ENCODE data around the gene RMC1.
A peak's percentile ranks its signal among the peaks of the same experiment; 100 is the strongest.
"Not testable (repeated sequence)": the region's sequence is repeated elsewhere in the genome, so short reads cannot be mapped to it uniquely, and the experiment has no call there.

RMC1 gene

DNA sequence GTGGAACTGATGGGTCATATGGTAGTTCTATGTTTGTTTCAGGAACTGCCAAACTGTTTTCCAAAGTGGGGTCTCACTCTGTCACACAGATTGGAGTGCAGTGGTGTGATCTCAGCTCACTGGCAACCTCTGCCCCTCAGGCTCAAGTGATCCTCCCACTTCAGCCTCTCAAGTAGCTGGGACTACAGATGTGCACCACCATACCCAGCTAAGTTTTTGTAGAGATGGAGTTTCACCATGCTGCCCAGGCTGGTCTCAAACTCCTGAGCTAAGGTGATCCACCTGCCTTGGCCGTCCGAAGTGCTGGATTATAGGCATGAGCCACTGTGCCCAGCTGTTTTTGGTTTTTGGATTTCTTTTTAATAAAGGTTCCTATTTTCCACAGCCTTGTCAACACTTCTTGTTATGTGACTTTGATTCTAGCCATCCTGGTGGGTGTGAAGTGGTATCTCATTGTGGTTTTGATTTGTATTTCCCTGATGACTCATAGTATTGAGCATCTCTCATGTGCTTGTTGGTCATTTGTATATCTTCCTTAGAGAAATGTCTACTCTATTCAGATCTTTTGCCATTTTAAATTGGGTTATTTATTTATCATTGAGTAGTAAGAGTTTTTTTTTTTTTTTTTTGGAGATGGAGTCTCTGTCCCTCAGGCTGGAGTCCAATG lies 60.2 kb downstream of the RMC1 start:
- no peak for DNase-seq (ENCODE audit: low read depth in 2 of 2)

DNA sequence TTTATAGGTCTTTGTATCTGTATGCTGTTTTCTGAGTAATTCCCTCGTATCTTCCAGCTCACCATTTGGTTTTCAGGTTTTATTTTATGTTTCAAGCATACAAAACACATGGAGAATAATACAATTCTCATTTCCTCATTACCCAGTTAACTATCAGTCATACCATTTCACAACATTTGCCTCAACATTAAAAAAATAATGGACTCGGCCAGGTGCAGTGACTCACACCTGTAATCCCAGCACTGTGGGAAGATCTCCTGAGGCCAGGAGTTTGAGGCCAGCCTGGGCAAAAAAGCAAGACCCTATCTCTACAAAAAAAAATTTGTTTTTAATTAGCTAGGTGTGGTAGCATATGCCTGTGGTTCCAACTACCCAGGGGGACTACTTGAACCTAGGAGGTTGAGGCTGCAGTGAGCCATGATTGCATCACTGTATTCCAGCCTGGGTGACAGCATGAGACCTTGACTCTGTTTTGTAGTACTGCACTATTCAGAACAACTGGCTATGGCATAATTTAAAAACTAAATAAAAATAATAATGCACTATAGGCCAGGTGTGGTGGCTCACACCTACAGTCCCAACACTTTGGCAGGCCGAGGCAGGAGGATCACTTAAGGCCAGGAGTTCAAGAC lies 62.7 kb downstream of the RMC1 start:
- DNase-seq (ENCODE audit: low read depth in 2 of 2): no peak

GRCh38 chr18:23567671-23568070 lies 64.4 kb downstream of the RMC1 start:
- DNase-seq (ENCODE audit: low read depth in 2 of 2): no peak

DNA sequence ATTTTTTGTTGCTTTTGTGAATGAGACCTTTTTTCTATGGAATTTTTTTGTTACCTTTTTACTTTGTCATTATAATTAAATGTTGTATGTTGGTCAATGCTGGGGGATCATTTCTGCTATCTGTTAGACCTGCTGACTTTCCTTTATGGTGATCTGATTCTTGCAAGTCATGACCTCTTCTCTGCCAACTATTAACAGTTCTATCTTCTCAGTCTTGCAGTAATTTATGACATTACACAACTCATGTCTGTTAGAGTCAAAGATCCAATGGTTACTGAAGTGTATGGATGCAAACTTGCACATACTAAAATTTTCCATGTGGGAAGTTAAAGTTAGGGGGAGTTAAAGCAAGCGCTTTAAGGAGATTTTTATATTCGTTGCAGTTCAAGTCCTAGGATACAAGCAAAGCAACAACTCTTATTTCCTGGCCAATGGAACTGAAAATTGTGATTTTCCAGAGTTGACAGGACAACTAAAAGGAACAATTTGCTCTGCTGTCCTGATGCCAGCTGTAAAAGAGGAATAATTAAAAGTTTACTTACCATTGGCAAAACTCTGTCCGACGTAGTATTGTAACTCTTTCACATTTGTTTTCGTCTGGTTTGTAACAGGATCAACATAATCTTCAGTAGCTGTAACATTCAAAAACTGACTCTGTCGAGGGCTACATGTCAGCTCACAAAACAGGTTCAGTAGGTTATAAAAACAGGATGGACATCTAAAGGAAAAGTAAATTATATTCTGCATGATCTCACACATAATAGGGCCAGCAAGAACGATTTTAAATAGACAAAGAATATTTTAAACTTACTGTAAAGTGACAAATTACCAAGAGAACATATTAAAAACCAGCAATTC lies 65.2 kb downstream of the RMC1 start:
- no peak for DNase-seq (ENCODE audit: low read depth in 2 of 2)

DNA sequence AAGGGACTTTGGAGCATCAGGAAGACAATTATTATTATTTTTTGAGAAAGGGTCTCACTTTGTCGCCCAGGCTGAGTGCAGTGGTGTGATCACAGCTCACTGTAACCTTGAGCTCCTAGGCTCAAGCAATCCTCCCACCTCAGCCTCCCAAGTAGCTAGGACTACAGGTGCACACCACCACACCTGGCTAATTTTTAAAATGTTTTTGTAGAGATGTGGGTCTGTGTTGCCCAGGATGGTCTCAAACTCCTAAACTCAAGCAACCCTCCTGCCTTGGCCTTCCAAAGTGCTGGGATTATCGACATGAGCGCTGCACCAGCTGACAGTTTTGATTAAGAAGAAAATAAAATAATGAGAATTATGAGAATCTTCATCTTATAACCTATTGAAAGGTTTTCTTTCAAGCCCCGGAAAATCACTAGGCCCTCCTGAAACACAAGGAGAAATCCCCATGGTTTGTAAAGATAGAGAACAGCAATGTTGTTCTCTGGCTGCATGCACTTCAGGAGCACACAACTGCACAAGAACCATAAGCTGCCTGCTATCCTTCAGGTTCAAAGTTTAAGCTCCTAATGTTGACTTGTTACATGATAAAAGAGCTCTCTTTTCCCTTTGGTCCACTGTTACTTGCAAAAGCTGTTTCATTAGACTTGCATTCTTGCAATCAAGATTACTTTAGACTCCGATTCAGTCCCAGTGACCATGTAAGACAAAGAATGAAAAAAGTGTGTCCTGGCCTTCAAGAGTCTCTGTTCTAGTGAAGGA lies 66.2 kb downstream of the RMC1 start:
- no peak for DNase-seq (ENCODE audit: low read depth in 2 of 2)

- no peak for DNase-seq (ENCODE audit: low read depth in 2 of 2)
Measured at GRCh38 chr18:23570912-23571504, 67.7 kb downstream of the RMC1 start.

DNA sequence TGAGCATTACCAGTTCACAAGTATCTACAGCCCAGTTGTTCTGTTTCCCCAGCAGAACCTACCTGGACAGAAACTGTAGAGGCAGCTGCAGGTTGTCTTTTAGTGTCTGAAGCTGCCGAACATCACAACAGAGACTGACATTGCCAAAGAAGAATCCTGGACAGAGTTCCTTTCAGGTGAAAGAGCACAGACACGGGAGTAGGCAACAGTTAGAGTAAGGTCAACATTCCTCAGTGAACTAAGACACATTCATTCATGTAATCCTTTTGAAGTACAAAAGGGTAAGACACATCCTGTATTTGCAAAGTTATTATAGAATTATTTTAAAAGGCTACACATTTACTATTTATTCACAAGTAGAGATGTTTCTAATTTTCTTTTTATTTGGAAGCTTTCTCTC lies 68.7 kb downstream of the RMC1 start:
- DNase-seq (ENCODE audit: low read depth in 2 of 2): no peak

DNA sequence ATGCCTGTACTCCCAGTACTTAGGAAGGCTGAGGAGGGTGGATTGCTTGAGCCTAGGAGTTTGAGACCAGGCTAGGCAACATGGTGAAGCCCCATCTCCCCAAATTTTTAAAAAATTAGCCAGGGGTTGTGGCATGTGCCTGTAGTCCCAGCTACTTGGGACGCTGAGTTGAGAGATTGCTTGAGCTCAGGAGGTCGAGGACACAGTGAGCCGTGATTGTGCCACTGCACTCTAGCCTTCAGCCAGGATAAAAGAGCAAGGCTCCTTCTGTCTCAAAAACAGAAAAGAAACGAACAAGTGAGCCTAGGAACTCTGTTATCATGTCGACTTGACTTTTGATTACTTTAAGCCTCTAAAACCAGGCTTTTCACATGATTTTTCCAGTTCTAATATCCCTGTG lies 69.3 kb downstream of the RMC1 start:
- no peak for DNase-seq (ENCODE audit: low read depth in 2 of 2)

GRCh38 chr18:23573020-23573419 lies 69.7 kb downstream of the RMC1 start:
- DNase-seq (ENCODE audit: low read depth in 2 of 2): no peak

DNA sequence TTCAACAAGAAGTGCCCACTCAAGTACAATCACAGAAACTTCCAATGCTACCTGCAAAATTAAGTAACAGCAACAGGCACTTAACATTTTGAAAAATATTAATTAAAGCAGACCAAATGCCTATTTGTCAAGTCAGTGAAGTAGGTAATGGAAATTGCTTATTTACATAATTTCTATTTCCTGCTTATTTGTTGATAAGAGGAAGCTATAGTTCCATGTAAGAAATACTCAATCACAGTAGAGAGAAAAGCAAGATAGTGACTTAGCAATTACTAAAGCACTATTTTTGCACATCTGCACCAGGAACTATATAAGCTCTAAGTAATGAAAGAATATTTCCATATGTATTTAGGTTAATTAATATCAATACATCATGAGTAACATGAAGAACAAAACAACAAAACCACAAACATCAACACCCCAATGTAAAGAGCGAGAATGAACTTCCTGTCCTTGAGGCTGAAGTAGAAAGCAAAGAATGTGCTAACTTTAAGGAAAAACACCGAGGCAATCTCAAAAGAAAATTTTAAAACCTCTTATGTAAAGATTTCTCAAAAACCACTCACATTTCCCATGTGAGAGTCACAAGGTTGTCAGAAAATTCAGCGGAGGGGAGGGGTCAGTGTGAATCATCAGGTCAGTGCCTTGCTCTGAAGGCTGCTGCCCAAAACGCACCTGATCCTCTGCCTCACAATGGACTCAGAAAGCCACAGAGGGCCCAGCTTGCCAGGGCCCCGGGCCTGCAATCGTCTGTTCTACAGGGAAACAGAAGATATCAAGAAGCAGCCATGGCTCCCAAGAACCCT lies 70.5 kb downstream of the RMC1 start:
- peak in 1 of 2 donors; percentile 19 for DNase-seq (ENCODE audit: low read depth in 2 of 2)

DNA sequence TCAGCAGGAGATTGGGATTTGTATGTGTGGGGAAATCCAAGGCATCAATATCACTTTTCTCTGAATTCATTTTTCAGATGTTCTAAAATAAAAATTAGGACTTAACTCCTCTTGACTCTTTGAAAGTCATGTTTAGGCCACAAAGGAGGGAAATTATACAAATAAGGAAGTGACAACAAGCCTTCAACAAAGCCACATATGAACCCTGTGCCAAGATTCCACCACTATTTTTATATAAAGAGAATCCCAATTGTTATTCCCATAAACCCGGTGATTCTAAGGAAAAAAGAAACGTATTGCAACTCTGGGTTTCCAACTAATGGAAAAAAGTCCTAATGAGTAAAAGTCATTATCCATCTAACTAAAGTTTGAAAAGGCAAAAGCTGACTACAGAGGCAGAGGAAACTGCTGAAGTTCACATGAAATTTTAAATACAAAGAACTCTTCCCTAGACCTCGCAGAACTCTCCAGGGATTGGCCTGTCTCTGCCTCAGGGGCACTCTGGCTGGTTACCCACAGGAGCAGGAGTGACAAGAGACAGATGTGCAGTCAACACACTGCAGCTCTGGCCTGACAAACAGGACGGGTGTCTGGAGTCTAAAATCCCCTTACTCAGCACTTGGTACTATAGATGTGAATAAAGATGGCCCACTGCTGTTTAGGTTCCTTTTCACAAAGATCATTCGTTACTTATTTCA lies 71.4 kb downstream of the RMC1 start:
- no peak for DNase-seq (ENCODE audit: low read depth in 2 of 2)

- no peak for DNase-seq (ENCODE audit: low read depth in 2 of 2)
Measured at GRCh38 chr18:23575309-23575651, 72.0 kb downstream of the RMC1 start.

GRCh38 chr18:23577521-23577920 lies 74.2 kb downstream of the RMC1 start:
- not testable (repeated sequence) for DNase-seq (ENCODE audit: low read depth in 2 of 2)

- no peak for DNase-seq (ENCODE audit: low read depth in 2 of 2)
Measured at GRCh38 chr18:23578067-23578701, 74.9 kb downstream of the RMC1 start.

- no peak for DNase-seq (ENCODE audit: low read depth in 2 of 2)
Measured at GRCh38 chr18:23578891-23579653, 75.8 kb downstream of the RMC1 start.

- DNase-seq (ENCODE audit: low read depth in 2 of 2): no peak
Measured at GRCh38 chr18:23580677-23581367, 77.5 kb downstream of the RMC1 start.
